ENCODE results near the gene PCSK9.
A peak's percentile ranks its signal among the peaks of the same experiment; 100 is the strongest.

The PCSK9 gene

GRCh38 chr1:55039342-55040082, at the start of gene PCSK9:
PCSK9 (plus strand) TSS chr1:55039548; CDS start chr1:55039838, 290 bp downstream.
- DNase-seq, result peak in 1 of 14 donors; percentile 17

GRCh38 chr1:54989968-54990810, 49.2 kb upstream of the PCSK9 start:
- DNase-seq, result no peak

DNA sequence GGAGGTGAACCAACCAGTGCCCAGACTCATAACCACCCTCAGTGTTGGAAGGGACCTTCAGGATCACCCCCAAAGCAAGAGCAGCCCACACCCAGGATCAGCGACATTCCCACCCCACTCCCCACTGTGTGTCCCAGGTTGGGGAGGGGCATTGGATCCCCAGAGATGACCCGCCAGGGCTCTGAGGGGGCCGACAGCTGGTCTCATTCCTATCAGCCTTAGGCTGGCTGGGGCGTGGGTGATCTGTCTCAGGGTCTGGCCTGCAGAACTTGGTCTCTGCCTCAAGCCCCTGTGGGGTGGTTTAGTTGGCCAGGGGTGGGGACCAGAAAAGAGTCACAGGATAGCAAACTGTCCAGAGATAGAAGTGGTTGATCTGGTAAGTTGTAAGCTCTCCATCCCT, 48.4 kb upstream of the PCSK9 start:
- DNase-seq, result no peak

DNA sequence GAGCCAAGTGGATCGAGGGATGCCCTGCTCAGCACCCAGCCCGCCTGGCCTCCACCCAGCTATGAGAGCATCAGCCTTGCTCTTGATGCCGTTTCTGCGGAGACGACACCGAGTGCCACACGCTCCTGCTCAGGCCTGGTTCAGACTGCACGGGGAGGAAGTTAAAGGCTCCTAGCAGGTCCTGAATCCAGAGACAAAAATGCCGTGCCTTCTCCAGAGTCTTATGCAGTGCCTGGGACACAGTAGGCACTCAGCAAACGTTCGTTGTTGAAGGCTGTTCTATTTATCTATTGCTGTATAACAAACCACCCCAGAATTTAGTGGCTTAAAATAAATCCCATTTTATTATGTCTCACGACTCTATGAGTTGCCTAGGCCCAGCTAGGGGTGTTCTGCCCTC, 47.4 kb upstream of the PCSK9 start:
- DNase-seq, result no peak

DNA sequence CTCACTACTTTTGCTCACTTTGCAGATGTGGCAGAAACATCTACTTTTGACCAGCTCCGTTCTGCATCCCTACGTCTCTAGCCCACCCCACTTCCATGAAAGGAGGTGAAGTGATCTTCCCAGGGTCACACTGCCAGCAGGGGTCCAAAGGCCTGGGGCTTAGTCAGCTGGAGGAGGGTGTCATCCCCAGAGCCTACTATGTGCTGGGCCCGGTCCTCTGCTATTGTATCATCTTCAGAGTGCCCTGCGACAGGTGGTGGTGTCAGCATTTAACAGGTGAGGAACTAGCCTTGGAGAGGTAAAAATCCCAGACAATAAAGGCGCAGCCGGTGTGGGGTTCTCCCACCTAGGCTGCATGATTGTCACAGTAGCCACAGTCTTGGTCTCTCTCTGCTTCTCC, 46.2 kb upstream of the PCSK9 start:
- no peak for DNase-seq

DNA sequence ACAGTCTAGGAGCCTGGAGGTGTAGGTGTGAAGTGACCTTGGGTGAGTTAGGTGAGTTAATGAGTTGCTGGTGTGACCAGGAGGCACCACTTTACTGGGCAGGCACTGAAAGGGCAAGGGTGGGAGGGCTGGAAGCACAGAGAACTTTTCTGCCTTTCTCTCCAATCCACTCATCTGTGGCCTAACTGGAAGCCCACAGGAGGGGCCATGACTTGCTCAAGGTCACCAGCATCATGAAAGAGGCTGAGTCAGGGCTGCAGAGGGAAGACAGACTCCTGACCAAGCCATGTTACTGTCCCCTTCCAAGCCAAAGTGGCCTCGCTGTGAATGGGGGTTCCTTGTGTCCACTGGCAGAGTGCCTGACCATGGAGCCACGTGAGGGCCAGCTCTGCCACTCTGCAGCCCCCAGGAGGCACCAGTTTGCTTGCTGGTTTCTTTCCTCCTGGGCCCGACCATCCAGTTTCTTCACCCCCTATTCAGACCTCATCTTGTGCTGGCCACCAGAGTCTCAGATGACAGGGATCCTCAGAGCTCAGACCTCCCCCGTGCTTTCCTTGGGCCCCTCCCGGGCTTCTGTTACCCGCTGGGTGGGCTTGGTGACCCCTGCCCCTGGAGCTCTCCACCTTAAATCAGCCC, 44.9 kb upstream of the PCSK9 start:
- no peak for DNase-seq

- DNase-seq, result no peak
These were observed 44.2 kb upstream of the PCSK9 start for GRCh38 chr1:54995013-54995760.

DNA sequence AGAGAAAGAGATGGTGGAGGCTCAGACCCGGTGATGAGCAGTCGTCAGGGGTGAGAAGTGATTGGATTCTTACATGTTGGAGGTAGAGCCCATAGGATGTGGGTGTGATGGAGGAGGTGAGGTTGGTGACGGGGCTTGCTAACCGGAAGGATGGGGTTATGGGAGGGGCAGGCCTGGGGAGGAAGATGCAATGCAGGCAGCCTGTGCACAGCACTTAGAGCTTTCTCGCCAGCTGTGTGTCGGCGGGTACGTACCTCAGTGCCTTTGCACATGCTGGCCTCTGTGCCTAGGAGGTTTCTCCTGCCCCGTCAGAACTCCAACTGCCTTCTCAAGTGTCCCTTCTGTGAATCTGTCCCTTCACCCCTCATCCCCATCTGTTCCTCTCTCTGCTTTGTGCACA, 43.5 kb upstream of the PCSK9 start:
- DNase-seq, result no peak

- DNase-seq, result peak in 11 of 14 donors; percentile 2 to 56 (median 34)
These were observed 42.9 kb upstream of the PCSK9 start for GRCh38 chr1:54996359-54996868.

DNA sequence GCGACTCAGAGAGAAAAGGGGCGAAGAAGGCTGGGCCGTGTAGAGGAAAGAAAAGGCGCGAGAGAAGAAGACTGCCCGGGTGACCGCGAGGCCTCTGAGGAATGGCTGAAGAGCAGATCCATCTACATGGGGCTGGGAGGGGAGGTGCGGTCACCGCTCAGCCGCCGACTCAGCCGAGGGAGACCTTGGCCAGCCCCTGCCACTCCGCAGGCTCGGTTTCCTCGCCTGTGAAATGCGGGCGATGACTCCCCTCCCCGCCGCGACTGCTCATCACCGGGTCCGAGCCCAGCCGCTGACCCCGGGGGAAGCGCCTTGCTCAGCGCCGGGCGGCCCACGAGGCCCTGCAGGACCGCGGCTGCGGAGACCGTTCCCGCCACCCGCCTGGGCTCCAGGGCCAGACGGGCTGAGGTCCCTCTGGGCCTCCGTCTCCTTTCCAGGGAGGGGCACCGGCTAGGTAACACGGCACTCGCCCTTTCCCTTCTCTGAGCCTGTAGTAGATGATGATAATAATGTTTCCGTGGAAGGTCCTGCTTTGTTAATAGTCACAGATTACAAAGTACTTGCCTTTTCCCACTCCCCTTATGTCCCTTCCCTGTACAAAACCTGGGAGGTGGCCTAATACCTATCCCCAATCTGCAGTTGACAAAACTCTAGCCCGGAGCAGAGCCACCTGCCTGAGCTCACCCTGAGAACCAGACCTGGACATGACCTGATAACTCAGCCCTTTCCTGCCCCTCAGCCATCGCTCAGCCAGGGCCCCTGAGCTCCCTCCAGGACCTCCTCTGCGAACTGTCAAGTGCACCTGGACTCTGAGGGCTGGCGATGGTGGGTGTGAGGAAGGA, 42.3 kb upstream of the PCSK9 start:
- no peak for DNase-seq

DNA sequence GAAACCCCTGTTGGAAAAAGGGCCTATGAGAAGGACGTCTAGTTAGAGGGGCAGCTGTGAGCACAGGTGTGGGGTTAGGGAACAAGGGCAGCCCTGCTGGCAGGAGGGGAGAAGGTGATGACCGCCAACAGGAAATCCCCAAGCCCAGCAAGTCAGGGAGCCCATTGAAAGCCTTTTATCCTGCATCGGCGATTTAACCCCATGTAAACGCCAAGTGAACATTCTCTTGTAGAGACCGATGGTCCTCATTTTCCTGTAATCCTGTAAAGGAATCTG, 41.7 kb upstream of the PCSK9 start:
- no peak for DNase-seq

- no peak for DNase-seq
These were observed 41.2 kb upstream of the PCSK9 start for GRCh38 chr1:54998100-54998499.

DNA sequence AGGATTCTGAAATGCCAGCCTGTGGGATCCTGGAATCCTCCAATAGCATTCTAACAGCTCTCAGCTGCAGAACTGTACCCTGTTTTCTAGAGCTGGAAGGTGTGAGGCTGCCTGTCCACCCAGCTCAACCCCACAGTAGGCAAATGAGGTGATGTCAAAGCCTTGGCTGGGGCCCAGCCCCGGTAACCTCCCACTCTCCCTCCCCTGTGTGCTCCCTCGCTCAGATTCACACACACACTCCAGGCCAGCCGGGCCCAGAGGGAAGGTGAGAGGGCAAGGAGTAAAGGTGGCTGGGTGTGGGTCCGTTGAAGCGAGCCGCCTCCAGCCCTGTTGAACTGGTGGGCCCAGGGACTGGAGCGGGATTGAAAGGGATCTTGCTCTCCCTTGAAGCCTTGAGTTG, 40.7 kb upstream of the PCSK9 start, which contains the start of gene BSND:
Gene BSND, plus strand, starts transcription at position 257 of the 400 bp plus-strand sequence. CDS start 254 bp downstream, outside the sequence.
- DNase-seq, result no peak

GRCh38 chr1:55000110-55001085, 39.0 kb upstream of the PCSK9 start:
- DNase-seq, result no peak

DNA sequence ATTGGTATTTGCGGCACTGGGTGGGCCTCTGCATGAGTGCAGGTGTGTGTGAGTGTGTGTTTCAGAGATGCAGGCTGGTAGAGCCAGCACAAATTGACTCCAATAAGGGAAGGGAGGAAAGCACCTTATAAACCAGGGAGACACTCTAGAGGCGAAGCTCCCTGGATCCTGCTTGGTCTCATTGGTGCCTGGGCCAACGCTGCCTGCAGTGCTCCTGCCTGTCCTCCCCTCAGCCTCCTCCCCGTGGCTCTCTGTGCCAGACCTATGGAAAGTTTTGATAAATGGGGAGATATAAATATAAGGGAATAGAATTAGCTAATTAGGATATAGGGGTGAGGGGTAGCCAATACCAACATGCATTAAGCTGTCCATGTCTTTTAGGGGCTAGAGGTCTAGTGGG, 38.0 kb upstream of the PCSK9 start:
- no peak for DNase-seq

GRCh38 chr1:55002686-55003085, 36.7 kb upstream of the PCSK9 start:
- no peak for DNase-seq

- no peak for DNase-seq
These were observed 33.8 kb upstream of the PCSK9 start for GRCh38 chr1:55005351-55006140.

GRCh38 chr1:55006931-55007330, 32.4 kb upstream of the PCSK9 start:
- no peak for DNase-seq

- no peak for DNase-seq
These were observed 31.7 kb upstream of the PCSK9 start for GRCh38 chr1:55007625-55008024.
